SK-N-SH treated with all-trans-retinoic acid at 6 μM for 48 hours (cell line): ENCODE results near the gene STAB2.

Source experiments
- ESRRG ChIP-seq: fragments of 250-450 bp; sonication (Bioruptor Pico); IDR thresholded peaks from 2 replicates; pipeline ENCODE4 v1.6.1; 2021; ENCODE audit warnings: mild to moderate bottlenecking
- ISL1 ChIP-seq: fragments of 250-450 bp; sonication (Bioruptor Pico); IDR thresholded peaks from 2 replicates; pipeline ENCODE4 v2.1.2; 2022; ENCODE audit warnings: mild to moderate bottlenecking, moderate library complexity
- OSR1 ChIP-seq: fragments of 250-450 bp; sonication (Bioruptor Pico); IDR thresholded peaks from 2 replicates; pipeline ENCODE4 v1.8.0; 2022; ENCODE audit warnings: moderate library complexity, mild to moderate bottlenecking, inconsistent platforms
- ZC3H10 ChIP-seq: fragments of 250-450 bp; sonication (Bioruptor Pico); IDR thresholded peaks from 2 replicates; pipeline ENCODE4 v1.5.1; 2021; ENCODE audit warnings: mild to moderate bottlenecking, moderate library complexity
- ZFP3 ChIP-seq: fragments of 250-450 bp; sonication (Bioruptor Pico); IDR thresholded peaks from 2 replicates; pipeline ENCODE4 v1.5.0; 2020; ENCODE audit warnings: mild to moderate bottlenecking, moderate library complexity
- ZNF8 ChIP-seq: fragments of 450-650 bp; formaldehyde crosslinking; IDR thresholded peaks from 2 replicates; pipeline ENCODE4 v1.5.0; 2020; ENCODE audit warnings: mild to moderate bottlenecking, moderate library complexity
- TF ChIP-seq, protein P1 (sequence below): fragments of 250-450 bp; sonication (Bioruptor Pico); IDR thresholded peaks from 2 replicates; pipeline ENCODE4 v1.8.0; 2020; ENCODE audit warnings: mild to moderate bottlenecking, moderate library complexity, borderline replicate concordance
- TF ChIP-seq, protein P2 (sequence below): fragments of 250-450 bp; sonication (Bioruptor Pico); IDR thresholded peaks from 2 replicates; pipeline ENCODE4 v1.5.1; 2021; ENCODE audit warnings: mild to moderate bottlenecking, moderate library complexity

DNA sequence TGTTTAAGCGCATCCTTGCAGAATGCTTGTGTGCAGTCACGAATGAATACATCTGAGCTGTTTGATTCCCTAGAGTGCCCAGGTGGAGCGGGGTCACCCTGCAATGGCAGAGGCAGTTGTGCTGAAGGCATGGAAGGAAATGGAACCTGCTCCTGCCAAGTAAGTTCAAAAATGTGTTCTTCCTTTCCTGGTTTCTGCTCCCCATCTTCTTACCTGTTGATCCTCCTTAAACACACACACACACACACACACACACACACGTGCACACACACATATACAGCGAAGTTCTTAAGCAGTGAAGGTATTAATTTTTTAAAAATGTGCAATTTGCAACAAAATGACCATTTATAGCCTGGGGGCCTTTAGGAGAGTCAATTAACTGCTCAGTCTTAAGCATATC is 33.3 kb downstream of the STAB2 start:
- no peak for TF ChIP-seq ZC3H10 (CRISPR knock-in tag)
- no peak for TF ChIP-seq OSR1 (CRISPR knock-in tag)
- TF ChIP-seq ISL1 = no peak
- TF ChIP-seq, protein P1, sequence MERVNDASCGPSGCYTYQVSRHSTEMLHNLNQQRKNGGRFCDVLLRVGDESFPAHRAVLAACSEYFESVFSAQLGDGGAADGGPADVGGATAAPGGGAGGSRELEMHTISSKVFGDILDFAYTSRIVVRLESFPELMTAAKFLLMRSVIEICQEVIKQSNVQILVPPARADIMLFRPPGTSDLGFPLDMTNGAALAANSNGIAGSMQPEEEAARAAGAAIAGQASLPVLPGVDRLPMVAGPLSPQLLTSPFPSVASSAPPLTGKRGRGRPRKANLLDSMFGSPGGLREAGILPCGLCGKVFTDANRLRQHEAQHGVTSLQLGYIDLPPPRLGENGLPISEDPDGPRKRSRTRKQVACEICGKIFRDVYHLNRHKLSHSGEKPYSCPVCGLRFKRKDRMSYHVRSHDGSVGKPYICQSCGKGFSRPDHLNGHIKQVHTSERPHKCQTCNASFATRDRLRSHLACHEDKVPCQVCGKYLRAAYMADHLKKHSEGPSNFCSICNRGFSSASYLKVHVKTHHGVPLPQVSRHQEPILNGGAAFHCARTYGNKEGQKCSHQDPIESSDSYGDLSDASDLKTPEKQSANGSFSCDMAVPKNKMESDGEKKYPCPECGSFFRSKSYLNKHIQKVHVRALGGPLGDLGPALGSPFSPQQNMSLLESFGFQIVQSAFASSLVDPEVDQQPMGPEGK (CRISPR knock-in tag) = no peak
- no peak for TF ChIP-seq ZNF8 (CRISPR knock-in tag)
- no peak for TF ChIP-seq ESRRG (CRISPR knock-in tag)
- TF ChIP-seq ZFP3 = no peak
- TF ChIP-seq, protein P2, sequence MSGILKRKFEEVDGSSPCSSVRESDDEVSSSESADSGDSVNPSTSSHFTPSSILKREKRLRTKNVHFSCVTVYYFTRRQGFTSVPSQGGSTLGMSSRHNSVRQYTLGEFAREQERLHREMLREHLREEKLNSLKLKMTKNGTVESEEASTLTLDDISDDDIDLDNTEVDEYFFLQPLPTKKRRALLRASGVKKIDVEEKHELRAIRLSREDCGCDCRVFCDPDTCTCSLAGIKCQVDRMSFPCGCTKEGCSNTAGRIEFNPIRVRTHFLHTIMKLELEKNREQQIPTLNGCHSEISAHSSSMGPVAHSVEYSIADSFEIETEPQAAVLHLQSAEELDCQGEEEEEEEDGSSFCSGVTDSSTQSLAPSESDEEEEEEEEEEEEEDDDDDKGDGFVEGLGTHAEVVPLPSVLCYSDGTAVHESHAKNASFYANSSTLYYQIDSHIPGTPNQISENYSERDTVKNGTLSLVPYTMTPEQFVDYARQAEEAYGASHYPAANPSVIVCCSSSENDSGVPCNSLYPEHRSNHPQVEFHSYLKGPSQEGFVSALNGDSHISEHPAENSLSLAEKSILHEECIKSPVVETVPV (CRISPR knock-in tag) = no peak
